Right atrium auricular region (tissue), 2 donors: ENCODE results near the gene EDAR. TPM values are rescaled to one million over a fixed set of nuclear protein-coding genes. Genes with fewer than 3 reads are reported as not detected.

Experiments
- DNase-seq: peaks from one replicate; pipeline ENCODE4 v3.0.0-alpha.2; 2019; ENCODE audit warnings: low spot score
- H3K27ac ChIP-seq, 2 donors: fragments of 200-600 bp; sonication (generic); 1 replicate in 1 of 2; 2 replicates in 1 of 2; pipeline ENCODE4 v1.5.1; 2016 to 2019
- H3K27me3 ChIP-seq, 2 donors: fragments of 200-600 bp; sonication (generic); one replicate each; pipeline versions ENCODE4 v1.5.1 to v1.6.0; 2017 to 2019
- H3K36me3 ChIP-seq: fragments of 200-600 bp; sonication (generic); one replicate; pipeline ENCODE4 v1.5.1; 2016
- H3K4me1 ChIP-seq, 2 donors: fragments of 200-600 bp; sonication (generic); one replicate each; pipeline versions ENCODE4 v1.5.1 to v1.6.0; 2017 to 2019
- H3K4me3 ChIP-seq, 2 donors: fragments of 200-600 bp; sonication (generic); 1 replicate in 1 of 2; 2 replicates in 1 of 2; pipeline ENCODE4 v1.5.1; 2017 to 2019; ENCODE audit warnings: mild to moderate bottlenecking in 1 of 2, moderate library complexity in 1 of 2
- H3K9me3 ChIP-seq, 2 donors: fragments of 200-600 bp; sonication (generic); one replicate each; pipeline ENCODE4 v1.5.1; 2019
- CTCF ChIP-seq, 2 donors: fragments of 200-600 bp; sonication (generic); IDR thresholded peaks; one replicate each; pipeline ENCODE4 v1.5.1; 2019; ENCODE audit warnings: antibody characterized with exemption in 2 of 2
- total RNA-seq, 2 donors: library from RNA; depleted of rRNA; stranded (reverse); fragments of >200 nt; gene quantifications; one replicate each; pipeline ENCODE4 v1.1.0, GENCODE V29; 2016

EDAR gene
- total RNA-seq, 2 donors from 2014 or later = not detected

- TF ChIP-seq CTCF (IDR thresholded peaks at IDR 0.05) = no peak
- Histone ChIP-seq H3K36me3 (no peaks in the 10 kb centered on the region), H3K4me3 (no peak overlapping the region), H3K9me3 (no peaks in the 10 kb centered on the region), H3K4me1 (peaks cover 0 to 4% of the 10 kb centered on the region in 2 donors), H3K27ac (no peak overlapping the region), H3K27me3 (no peaks in the 10 kb centered on the region)
- DNase-seq = peak; percentile 34
Observed at GRCh38 chr2:108910011-108910431, 79.0 kb downstream of the EDAR start.

DNA sequence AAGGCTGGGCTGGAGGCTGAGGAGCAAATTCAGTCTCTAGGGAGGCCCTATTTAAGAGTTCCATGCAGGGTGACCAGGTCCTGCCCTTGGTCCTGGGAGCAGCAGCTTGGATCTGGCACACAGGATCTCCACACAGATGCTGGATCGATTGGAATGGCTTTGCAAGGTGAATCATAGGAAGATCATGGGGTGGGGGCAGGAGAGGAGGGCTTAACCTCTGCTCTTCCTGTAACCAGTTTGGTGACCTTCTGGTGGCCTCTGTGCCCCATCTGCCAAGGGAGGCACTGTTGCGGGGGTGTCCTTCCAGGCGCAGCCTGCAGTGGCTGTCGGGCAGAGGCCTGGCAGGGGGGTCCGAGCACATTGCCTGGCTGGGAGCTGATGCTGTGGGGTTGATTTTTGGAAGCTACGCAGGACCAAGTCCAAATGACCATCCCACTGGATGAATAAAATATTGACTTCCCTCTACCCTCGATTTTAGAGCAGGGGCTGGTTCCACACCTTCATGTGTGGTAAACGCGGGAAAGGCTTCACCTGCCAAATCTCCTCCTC is 79.7 kb downstream of the EDAR start:
- TF ChIP-seq CTCF (IDR thresholded peaks at IDR 0.05) = no peak
- Histone ChIP-seq H3K27ac (no peak overlapping the region), H3K27me3 (no peaks in the 10 kb centered on the region), H3K4me3 (no peak overlapping the region), H3K36me3 (no peaks in the 10 kb centered on the region), H3K4me1 (peaks cover 0 to 4% of the 10 kb centered on the region in 2 donors), H3K9me3 (no peaks in the 10 kb centered on the region)
- DNase-seq = peak; percentile 46

GRCh38 chr2:108908713-108909070 is 80.3 kb downstream of the EDAR start:
- H3K27ac ChIP-seq = no peak overlapping the region
- H3K4me1 ChIP-seq = peaks cover 0 to 4% of the 10 kb centered on the region in 2 donors
- H3K4me3 ChIP-seq = no peak overlapping the region
- DNase-seq = peak; percentile 32
- no peaks in the 10 kb centered on the region for H3K36me3 ChIP-seq
- no peaks in the 10 kb centered on the region for H3K27me3 ChIP-seq
- no peak for TF ChIP-seq CTCF (IDR thresholded peaks at IDR 0.05)
- H3K9me3 ChIP-seq = no peaks in the 10 kb centered on the region

GRCh38 chr2:108907822-108908712 is 81.0 kb downstream of the EDAR start:
- TF ChIP-seq CTCF (IDR thresholded peaks at IDR 0.05) = no peak
- no peaks in the 10 kb centered on the region for H3K9me3 ChIP-seq
- DNase-seq = peak; percentile 55
- H3K27ac ChIP-seq = no peak overlapping the region
- no peaks in the 10 kb centered on the region for H3K27me3 ChIP-seq
- no peaks in the 10 kb centered on the region for H3K36me3 ChIP-seq
- peaks cover 0 to 4% of the 10 kb centered on the region in 2 donors for H3K4me1 ChIP-seq
- H3K4me3 ChIP-seq = no peak overlapping the region

GRCh38 chr2:108906403-108907077 is 82.5 kb downstream of the EDAR start:
- H3K36me3 ChIP-seq = no peaks in the 10 kb centered on the region
- TF ChIP-seq CTCF (IDR thresholded peaks at IDR 0.05) = no peak
- H3K27ac ChIP-seq = no peak overlapping the region
- peak; percentile 42 for DNase-seq
- no peak overlapping the region for H3K4me3 ChIP-seq
- no peaks in the 10 kb centered on the region for H3K27me3 ChIP-seq
- peaks cover 0 to 4% of the 10 kb centered on the region in 2 donors for H3K4me1 ChIP-seq
- H3K9me3 ChIP-seq = no peaks in the 10 kb centered on the region
